Islet of Langerhans (tissue), 1 donor: ENCODE data around the gene WWOX.

Experiments
- FAIRE-seq: peaks from one replicate; lab custom pipeline; 2011; peaks lifted over from hg19 to GRCh38; lab: Jason Lieb, UNC

The WWOX gene

DNA sequence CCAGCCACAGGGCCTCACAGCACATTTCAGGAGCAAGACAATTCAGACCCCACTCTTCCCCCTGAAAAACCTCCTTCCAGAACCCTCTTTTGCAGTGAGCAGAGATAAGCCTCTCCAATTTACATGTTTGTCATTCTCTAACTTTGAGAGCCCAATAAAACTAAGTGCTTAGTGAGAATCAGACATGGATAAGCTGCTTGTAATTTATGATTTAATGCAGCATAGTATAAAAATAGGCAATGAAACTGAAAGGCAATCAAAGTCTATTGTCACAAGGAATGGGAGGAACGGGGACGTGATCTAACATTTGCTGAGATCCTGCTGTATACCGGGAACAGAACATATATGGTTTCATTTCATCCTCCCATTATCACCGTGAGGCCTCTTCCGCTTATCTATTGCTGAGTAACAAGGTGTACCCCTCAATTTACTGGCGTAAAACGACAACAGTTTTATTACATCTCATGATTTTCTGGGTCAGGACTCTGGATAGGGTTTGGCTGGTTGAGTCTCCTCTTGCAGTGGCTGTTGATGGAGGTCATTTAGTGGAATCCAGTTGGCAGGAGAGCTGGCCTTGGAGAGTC lies 903.7 kb downstream of the WWOX start:
- no peak for FAIRE-seq

DNA sequence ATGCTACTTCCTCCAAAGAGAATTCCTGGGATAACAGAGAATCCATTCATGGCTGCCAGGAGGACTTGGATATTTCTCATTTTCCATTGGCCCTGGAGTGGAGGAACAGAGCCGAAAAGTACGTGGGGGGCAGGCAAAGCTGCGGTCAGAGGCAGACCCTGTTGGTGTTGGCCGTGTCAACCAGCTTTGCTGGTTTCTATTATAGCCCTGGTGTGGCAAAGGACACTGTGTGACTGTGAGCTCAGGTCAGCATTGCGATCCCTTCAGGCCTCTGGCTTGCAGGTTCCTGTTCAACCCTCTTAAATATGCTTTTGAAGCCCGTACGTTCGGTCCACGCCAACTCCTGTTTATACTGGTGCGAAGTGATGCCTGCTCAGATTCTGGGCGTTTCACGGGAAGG lies 904.9 kb downstream of the WWOX start:
- FAIRE-seq = no peak

DNA sequence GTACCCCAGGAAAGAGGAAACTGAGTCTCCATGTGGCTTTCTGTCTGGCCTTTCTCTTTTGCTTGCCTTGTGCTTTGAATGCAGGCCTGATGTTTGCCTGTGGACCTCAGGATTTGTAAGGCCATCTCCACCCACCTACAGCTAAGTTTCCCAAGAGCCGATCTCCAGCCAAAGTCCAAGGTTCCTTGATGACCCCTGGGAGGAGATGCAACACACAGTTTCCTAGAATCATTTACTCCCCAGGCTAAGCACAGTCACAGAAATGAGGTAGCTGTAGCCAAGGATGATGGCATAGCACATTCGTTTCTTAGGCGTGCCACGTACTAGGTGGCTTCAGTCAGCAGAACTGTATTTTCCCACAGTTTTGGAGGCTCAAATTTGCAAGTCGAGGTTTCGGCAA lies 905.6 kb downstream of the WWOX start:
- FAIRE-seq = no peak

DNA sequence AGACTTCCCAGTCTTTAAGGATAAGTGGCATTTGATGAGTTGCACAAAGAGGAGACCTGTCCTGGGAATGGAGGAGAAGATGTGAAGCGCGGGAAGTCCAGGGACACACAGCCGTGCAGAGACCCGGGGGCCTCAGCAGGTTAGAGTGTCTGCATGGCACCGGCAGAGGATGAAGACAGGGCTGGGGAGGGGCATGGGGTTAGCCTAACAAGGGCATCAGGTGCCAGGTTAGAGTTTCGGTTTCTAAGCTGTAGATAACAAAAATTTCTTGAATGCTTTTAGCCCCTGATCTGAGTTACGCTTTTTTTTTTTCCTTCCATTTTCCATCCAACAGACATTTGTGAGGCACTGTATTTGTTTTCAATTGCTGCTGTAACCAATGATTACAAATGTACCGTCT lies 906.8 kb downstream of the WWOX start:
- no peak for FAIRE-seq

DNA sequence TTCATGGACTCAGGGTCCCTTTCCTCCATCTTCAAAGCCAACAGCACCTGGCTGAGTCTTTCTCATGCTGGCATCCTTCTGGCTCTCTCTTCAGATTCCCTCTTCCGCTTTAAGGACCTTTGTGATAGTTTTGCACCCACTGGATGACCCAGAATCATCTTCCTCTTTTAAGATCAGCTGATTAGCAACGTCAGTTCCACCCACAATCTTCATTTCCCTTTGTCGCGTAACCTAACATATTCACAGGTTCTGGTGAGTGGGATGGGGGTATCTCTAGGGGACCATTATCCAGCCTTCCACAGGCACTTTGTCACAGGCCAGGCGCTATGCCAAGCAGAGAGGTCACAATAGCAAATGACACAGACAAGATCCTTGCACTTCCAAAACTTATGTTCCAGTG lies 907.3 kb downstream of the WWOX start:
- FAIRE-seq = no peak

DNA sequence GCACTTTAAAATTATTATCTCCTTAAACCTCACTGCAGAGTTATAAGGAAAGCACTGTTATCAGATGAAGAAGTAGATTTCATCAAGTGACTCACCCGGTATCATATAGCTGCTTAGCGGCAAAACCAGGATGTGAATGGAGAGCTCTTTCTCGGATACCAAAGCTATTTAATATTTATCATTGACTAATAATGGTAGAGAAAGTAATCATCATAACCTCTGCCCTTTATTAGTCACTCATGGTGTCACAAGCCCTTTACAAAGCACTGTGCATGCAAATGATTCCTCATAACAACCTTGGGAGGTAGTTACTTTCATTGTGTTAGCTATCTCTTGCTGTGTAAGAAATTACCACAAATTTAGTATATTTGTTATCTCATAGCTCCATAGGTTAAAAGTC lies 908.2 kb downstream of the WWOX start:
- no peak for FAIRE-seq

DNA sequence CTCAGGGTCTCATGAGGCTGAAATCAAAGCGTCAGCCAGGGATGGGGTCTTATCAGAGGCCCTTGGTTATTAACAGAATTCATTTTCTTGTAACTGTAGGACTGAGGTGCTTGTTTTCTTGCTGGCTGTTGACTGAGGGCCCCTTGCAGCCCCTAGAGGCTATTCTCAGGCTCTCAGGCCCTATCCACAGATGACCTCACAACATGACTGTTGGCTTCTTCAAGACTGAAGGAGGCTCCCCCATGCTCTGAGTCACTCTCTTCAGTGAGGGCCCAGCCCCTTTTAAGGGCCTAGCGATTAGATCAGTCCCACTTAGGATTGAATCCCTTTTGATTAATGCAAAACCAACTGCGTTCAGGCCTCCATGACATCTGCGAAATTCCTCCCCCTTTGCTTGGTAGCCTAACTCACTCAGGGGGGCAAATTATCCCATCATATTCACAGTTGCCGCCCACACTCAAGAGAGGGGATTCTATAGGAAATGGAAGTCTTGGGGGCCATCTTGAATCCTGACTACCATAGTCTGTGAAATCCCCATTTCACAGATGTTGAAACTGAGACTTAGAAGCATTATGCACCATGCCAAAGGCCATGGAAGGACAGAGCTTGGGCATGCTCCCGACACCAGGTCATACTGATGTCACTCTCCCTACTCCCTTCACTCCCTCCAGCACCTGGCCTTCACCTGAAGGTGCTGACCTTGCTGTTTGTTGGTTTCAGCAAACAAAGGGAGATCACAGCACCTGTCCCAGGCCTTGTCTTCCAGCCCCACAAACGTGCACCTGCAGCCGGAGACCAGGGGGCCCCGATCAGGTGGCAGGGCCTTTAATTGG lies 908.8 kb downstream of the WWOX start:
- no peak for FAIRE-seq

DNA sequence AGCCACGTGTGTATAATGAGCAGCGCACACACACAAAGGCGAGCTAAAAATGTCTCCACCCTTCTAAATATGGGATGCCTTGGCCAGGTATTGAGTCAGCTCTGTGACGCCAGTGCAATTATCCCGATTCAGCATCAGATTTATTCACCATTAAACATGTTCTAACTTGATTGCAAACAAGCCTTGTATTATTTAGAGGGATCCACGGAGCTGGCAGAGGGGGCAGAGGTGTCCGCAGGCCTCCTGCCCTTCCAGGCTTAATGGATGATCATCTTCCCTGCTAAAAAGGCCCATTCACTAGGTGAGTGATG lies 909.4 kb downstream of the WWOX start:
- FAIRE-seq = no peak

DNA sequence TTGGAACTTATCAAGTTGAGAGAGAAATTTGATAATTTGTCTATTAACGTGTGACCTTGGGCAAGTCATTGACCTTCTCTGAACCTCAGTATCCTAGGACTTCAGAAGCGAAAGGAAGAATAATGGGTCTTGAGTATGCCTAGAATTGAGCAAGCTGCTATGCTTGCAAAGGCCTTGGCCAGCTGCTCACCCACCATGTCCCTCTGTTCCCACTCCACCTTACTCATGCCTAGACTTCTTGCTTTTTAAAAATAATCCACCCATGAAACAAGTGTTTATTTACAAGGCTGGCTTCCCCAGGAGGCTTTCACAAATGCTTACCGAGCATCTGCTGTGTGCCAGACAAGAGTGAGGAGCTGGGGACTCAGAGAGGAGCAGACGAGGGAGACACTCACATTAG lies 910.4 kb downstream of the WWOX start:
- peak; percentile 66 for FAIRE-seq

DNA sequence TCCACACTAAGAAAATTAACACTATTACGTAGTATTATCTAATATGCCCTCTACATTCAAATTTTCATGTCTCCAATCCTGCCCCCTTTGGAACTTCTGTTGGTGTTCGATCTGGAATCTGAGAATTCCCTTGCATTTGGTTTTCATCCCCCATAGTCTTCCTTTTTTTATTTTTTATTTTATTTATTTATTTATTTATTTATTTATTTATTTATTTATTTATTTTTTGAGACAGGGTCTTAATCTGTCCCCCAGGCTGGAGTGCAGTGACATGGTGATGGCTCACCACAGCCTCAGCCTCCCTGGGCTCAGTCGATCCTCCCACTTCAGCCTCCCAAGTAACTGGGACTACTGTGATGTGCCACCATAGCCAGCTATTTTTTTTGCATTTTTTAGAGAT lies 911.8 kb downstream of the WWOX start:
- FAIRE-seq = no peak

DNA sequence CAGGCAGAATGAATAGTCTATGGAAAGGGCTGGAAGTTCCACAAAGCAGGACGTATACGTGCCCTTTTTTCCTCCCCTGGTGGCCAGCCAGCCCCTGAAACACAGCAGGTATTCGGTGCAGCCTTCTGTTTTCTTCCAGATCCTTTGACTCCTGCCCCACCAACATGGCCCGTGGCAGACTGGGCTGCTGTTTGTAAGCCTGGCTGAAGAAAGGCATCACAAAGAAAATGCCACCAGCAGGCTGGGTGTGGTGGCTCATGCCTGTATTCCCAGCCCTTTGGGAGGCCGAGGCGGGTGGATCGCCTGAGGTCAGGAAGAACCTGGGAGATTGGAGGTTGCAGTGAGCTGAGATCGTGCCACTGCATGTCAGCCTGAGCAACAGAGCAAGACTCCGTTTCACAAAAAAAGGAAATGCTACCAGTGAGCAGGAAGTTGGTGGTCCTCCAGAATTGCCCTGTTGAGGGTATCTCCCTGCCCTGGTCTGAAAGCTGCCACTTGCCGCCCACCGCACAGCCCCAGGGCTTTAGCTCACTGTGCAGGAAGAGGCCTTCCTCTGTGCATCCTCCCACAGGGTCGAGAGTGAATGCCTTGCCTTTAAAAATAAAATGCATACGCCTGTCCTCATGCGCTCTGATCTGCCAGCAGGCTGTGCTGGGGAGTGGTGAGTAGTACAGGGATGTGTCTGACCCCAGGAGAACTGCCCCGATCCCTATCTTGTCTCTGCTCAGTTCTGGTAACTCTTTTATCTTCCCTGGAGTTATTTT lies 913.4 kb downstream of the WWOX start:
- no peak for FAIRE-seq

DNA sequence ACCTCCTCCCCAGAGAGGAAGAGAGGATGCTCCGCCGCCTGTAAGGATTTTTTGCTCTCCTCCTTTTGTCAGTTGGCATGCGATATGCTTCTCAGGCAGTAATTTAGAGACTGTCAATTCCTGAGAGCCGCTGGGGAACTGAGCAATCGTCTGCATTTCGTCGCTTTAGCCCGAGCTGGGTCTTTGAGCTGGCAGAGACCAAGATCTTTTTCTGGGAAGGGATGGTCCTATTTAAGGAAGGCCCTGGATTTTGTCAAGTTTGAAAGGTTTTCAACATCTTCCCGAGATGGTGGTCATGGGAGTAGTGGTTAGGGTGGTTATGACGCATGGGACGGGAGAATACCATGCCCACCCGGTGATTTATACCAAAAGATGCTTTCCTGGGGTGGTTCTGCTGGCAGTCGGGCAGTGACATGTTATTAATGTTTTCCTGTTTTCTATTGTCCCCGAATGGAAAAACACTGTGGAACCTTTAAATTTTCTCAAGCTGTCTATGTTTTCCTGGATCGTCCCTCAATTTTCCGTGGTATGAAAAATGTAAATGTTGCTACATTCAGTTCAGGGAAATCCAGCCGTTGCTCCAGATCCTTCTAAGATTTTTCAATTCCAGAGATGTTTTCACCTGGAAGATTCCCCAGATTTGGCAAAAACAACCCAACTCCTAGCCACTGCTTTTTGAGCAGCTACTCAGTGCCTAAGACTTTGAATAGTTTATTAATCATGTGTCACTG lies 914.6 kb downstream of the WWOX start:
- no peak for FAIRE-seq

DNA sequence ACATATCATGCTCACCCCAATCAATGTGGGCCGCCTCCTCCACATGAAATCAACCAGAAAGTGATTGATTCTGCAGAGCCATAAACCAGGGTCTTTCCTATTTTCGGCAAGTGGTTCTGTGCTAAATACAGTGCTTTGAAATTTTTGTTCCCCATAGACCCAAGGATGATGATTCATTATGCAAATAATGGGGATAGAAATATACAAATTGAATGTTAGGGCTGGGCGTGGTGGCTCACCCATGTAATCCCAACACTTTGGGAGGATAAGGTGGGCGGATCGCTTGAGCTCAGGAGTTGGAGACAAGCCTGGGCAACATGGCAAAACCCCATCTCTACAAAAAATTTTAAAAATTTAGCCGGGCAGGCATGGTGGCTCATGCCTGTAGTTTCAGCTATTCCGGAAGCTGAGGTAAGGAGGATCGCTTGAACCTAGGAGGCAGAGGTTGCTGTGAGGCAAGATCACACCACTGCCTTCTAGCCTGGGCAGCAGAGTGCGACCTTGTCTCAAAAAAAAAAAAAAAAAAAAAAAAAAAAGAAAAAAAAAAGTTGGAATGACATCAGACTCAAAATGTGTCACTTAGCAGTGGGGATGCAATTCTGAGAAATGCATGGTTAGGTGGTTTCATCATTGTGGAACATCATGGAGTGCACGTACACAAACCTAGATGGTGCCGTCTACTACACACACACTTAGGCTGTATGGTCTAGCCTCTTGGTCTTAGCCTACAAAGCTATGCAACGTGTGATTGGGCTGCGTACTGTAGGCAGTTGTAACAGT lies 919.4 kb downstream of the WWOX start:
- FAIRE-seq = no peak

DNA sequence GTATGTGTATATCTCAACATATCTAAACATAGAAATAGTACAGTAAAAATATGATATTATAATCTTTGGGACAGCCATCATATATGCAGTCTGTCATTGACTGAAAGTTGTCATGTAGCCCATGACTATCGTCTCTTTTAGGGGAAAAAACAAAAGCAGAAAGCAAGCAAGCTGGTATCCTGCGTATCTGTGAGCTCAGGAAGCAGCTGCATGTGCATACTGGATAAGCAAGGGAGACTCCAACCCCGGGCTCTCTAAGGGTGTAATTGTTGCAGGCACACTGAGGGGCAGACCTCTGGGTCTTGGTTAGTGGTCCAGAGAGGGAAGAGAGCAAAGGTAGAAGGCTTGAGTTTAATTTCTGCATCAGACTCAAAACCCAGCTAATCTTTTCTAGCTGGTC lies 920.0 kb downstream of the WWOX start:
- no peak for FAIRE-seq

DNA sequence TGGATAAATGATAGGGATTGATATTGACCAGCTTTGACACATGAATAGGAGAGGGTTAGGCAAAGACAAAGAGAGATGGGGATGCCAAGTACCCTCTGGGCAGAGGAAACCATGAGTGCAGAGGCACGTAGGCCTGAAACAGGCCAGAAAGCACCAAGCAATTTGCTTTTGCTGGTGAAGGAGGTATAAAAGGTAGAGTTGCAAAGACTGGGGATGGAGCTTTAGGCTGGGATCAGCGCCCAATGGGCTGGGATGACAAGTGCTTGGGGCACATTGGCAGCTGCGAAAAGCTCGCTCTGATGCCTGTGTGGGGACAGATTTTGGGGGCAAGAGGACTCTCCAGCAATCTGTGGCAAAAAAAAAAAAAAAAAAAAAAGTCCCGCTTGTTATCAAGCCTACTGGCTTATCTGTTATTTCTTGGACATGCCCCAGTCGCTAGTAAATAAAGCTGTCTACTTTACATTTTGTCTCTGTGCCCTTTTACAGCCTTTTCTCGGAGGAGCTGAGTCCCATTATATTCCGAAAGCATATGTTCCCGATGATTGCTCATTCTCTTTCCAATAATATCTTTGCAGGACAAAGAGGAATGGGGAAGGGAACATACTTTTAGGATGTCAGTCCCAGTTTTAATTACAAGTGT lies 922.7 kb downstream of the WWOX start:
- FAIRE-seq = no peak

DNA sequence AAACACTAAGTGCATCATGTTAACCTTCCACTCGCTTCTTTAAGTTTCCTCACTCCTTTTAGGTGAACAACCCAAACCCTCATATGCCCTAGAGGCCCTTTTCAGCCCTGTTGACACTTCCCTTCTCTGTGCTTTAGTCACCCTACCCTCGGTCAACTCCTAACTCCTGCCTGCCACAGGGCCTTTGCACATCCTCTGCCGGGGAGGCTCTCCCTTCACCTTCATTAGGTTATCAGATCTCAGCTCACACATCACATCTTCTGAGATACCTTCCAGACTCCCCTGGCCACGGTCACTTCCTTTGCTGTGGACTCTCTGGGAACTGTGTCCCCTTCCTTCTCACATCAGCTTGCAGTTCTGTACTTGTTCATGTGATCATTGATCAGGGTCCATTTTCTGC lies 926.7 kb downstream of the WWOX start:
- FAIRE-seq = no peak

DNA sequence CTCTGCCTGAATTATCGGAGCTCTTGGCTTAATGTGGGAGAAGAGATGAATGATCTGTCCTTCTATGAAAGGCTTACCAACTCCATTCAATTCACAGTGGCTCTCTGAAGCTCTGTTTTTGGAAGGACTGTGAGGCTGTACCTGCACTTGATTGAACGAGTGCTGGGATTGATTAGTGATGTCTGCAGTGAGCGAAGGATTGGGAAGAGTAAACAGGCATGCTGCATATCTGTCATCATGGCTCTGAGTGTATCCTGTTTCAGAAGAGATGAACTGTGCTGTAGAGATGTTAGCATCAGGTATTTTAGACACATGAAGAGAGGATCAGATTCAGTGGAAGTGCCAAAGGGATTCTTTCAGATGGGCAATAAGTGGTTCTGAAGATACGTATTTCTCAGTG lies 937.1 kb downstream of the WWOX start:
- no peak for FAIRE-seq

DNA sequence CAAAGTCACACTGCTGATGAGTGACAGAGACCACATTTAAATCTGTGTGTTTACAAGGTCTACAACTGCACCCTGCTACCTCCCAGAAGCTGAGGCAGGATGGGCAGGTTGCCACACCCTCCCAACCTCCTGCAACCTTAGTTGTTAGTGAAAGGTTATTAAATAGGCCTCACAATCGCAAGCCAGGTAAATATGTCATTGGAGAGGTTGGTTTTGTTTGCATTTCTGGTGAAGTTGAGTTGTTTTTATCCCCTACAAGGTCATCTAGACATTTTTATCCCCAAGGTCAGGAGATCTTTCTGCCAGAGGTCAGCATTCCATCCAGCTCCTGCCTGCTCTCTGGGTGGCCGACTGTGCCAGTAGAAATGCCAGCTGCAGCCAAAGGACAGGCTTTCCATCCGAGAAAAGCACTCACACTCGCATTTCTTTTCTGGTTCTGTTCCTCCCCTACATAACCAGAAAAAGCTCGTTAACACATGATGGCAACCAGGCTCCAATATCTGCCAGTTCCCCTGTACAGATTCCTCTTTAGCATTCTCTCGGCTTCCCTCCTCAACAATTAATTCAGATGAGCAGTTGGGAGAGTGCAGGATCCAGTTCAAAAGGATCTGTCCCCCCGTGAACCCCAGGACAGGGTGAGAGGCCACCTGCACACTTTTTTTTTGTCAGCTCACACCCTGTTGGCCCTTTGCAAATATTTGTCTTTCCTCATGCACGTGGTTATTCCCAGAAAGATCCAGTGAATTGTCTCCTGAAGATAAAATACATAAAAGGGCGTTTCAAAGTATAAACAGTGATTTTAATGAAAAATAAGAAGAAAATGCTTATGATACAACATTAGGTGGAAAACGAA lies 938.3 kb downstream of the WWOX start:
- peak; percentile 47 for FAIRE-seq

DNA sequence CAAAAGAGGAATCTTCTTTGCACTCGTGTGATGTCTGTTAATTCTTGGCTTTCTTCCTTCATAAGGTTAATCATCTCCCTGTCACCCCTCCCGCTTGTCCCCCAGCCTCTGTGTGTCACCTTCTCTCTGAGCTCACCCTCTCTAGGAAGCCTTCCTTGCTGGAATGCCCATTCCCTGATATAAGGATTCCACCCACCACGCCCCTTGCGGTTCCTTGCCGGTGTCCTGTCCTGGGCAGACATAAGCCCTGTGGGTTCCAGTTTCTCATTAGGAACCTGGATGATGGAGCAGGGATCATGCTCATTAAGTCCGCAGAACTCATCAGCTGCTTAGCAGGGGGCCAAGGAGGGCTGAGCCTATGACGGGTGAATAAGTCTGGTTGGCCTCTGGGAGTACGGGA lies 941.8 kb downstream of the WWOX start:
- FAIRE-seq = no peak

DNA sequence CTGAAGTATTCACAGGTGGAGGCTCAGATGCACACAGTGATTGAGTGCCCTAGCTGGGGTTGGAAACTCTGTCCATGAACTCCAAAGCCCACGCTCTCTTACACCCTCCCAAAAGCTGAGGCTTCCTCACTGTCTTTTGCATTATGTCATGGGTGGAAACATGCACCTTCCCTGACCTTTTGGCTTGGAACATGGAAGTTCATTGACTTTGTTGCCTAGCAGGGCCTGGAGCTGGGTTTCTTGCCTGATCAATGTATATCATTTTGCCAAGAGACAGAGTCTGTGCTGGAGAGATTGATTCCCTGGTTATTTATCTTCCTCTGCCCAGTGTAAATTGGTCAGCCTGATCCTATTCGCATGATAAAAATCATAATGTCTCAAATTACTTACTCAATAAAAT lies 942.7 kb downstream of the WWOX start:
- no peak for FAIRE-seq

DNA sequence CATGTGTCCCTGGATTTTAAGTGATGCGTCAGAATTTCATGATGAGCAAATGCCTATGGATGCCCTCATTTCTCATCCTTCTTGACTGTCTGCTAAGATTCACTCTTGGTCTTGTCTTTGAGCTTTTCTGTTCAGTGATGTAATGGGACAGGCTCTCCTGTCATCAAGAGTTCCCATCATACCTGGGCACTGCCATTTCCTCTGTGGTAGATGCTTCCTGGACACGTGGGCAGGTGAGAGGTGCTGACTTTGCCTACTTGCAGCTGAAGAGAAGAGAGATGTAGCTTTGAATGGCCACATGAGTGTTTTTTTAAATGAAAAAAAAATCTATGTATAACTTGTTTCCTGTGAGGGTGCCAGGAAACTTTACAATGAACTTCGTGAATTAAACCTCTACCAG lies 943.4 kb downstream of the WWOX start:
- FAIRE-seq = no peak
